ENCODE results near the gene ACTR1B.
A peak's percentile ranks its signal among the peaks of the same experiment; 100 is the strongest.

ACTR1B gene

DNA sequence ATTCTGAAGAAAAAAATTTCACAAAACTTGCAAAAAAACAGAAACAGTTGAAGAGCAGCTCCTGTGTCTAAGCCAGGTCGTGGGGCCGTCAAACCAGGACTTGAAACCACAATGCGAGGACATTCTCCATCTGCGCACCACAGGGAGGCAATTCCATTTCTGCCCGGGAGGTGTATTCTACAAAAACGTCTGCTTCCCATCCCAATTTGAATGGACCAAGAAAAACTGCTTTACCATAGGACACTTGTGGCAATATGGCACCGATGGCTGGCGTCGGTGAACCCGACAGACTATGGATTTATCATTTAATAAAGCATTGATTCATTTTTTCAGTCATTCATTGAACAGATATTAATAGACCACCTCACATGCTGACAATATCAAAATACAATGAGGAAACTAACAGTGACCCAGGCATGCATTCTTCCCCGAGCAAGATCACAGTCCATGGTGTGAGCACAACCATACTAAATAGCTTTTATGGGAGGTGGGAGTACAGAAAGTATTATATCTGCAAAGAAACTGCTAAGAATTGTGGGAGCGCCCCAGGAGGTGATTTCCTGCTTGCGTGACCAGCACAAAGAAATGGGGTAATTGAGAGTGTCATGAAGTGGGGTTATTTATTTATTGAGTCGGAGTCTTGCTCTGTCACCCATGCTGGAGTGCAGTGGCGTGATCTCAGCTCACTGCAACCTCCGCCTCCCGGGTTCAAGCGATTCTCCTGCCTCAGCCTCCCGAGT lies 39.1 kb upstream of the ACTR1B start:
- Histone ChIP-seq H3K9ac (ENCODE audit: low read length) (no peak overlapping the region), H3K36me3 (ENCODE audit: control insufficient read depth, insufficient read depth, low read length, severe bottlenecking) (no peaks in the 10 kb centered on the region)
- DNase-seq (ENCODE audit: low read depth) = no peak

DNA sequence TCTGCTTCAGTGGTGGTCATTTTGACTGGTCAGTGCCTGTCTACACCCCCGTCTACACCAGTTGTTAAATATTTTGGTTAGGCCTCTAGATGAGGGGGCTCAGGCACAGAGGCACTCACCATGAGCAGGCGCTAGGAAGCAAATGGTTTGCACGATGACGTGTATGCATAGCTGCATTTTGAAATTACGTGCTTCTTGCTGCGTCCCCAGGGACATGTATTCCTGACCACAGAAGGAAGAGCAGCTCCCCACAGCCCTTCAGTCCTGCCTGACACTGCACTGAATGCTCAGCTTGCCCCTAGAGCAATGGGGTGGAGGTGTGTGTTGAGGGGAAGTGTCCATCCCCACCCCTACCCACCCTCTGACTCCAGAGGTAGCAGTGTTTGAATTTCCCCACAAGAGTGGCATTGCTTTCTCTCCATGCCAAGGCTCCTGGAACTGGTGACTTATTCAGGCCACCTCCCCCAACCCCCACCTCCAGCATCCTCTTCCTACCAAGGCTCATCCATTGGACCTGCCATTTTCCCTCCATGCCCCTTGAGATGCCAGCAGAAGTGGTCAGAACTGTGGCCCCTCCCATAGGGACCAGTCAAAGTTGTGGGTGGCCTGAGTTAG lies 38.1 kb upstream of the ACTR1B start:
- peaks cover 1% of the 10 kb centered on the region for H3K27me3 ChIP-seq (replicated peaks; ENCODE audit: control insufficient read depth, insufficient read depth, low read length)
- H3K9ac ChIP-seq (ENCODE audit: low read length) = no peak overlapping the region
- H3K36me3 ChIP-seq (ENCODE audit: control insufficient read depth, insufficient read depth, low read length, severe bottlenecking) = no peaks in the 10 kb centered on the region
- H3K4me1 ChIP-seq (ENCODE audit: control insufficient read depth, insufficient read depth, low read length) = no peaks in the 10 kb centered on the region
- no peak overlapping the region for H3K4me3 ChIP-seq (ENCODE audit: low read length)
- H3K9me3 ChIP-seq (ENCODE audit: control insufficient read depth, low read length) = no peaks in the 10 kb centered on the region
- no peak for DNase-seq (ENCODE audit: low read depth)

More for the DNA sequence above, 39.1 kb upstream of the ACTR1B start:
- Histone ChIP-seq H3K27me3 (replicated peaks; ENCODE audit: control insufficient read depth, insufficient read depth, low read length) (peaks cover 11% of the 10 kb centered on the region), H3K4me3 (ENCODE audit: low read length) (no peak overlapping the region), H3K9me3 (ENCODE audit: control insufficient read depth, low read length) (no peaks in the 10 kb centered on the region), H3K4me1 (ENCODE audit: control insufficient read depth, insufficient read depth, low read length) (no peaks in the 10 kb centered on the region)

DNA sequence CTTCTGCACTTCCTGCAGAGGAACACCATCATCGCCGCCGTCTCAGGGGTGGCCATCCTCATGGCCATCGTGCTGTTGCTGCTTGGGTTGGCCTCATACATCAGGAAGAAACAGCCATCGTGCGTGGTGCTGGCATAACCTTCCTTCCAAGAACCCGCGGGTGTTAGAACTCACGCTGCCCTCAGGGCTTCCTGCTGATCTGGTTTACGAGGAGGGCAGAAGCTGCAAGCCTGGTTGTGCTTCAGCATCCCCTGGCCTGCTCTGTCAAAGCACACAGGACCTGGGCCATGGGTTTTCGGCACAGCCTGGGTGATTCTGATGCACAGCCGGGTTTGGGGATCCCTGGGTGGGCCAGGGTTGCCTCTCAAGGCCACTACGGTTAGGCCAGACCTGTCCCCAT lies 37.3 kb upstream of the ACTR1B start:
- no peak for DNase-seq (ENCODE audit: low read depth)
- Histone ChIP-seq H3K4me3 (ENCODE audit: low read length) (no peak overlapping the region), H3K4me1 (ENCODE audit: control insufficient read depth, insufficient read depth, low read length) (no peaks in the 10 kb centered on the region), H3K36me3 (ENCODE audit: control insufficient read depth, insufficient read depth, low read length, severe bottlenecking) (no peaks in the 10 kb centered on the region), H3K9me3 (ENCODE audit: control insufficient read depth, low read length) (no peaks in the 10 kb centered on the region), H3K9ac (ENCODE audit: low read length) (no peak overlapping the region), H3K27me3 (replicated peaks; ENCODE audit: control insufficient read depth, insufficient read depth, low read length) (no peaks in the 10 kb centered on the region)

DNA sequence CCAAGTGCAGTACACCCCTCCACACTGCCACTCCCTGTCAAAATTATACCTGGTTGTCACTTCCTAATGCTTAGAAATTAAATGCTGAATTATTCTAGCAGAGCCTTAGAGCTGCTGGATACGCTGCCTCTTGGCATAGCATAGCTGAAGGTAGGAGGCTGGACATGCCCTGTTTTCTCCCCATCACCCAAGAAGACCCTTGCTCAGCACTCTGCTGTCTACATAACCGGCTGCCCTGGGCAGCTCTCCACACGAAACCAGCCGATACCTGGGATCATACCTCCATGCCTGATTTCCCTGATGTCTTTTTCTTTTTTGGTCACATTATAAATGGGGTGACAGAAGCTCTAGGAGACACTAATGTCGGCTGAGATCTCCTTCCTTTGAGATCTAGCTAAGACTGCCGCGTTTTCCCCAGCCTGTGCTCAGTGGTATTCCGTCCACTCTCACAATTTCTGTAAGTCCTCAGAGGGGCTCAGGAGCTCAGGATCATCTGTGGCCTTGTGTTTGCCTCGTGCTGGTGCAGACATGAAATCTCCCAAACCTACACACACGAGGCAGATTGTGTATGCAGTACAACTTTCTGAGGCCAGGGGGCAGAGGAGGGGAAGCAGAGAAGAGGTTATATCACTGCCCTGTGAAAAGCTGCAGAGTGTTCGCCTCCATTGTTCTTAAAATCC lies 36.1 kb upstream of the ACTR1B start:
- Histone ChIP-seq H3K27me3 (replicated peaks; ENCODE audit: control insufficient read depth, insufficient read depth, low read length) (no peaks in the 10 kb centered on the region), H3K9me3 (ENCODE audit: control insufficient read depth, low read length) (no peaks in the 10 kb centered on the region), H3K4me3 (ENCODE audit: low read length) (no peak overlapping the region), H3K4me1 (ENCODE audit: control insufficient read depth, insufficient read depth, low read length) (no peaks in the 10 kb centered on the region), H3K9ac (ENCODE audit: low read length) (no peak overlapping the region), H3K36me3 (ENCODE audit: control insufficient read depth, insufficient read depth, low read length, severe bottlenecking) (no peaks in the 10 kb centered on the region)
- DNase-seq (ENCODE audit: low read depth) = peak; percentile 86

DNA sequence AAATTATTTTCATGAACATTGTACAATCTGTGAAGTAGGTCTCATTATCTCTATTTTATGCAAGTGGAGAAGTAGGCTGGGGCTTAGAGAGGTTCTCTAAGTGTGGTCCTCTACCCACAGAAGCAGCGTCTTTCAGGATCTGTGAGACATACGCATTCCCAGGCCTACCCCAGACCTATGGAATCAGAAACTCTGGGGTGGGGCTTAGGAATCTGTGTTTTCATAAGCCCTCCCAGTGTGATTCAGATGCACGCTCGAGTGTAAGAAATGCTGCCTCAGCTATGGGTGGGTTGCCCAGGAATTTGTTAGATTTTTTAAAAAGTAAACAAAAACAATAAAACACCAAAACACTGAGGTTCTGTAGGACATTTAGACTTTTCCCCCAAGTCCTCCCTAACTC lies 34.7 kb upstream of the ACTR1B start:
- H3K9ac ChIP-seq (ENCODE audit: low read length) = peak overlapping the region; percentile 20
- no peaks in the 10 kb centered on the region for H3K36me3 ChIP-seq (ENCODE audit: control insufficient read depth, insufficient read depth, low read length, severe bottlenecking)
- DNase-seq (ENCODE audit: low read depth) = no peak
- no peaks in the 10 kb centered on the region for H3K27me3 ChIP-seq (replicated peaks; ENCODE audit: control insufficient read depth, insufficient read depth, low read length)
- no peak overlapping the region for H3K4me3 ChIP-seq (ENCODE audit: low read length)
- peaks cover under 1% of the 10 kb centered on the region for H3K9me3 ChIP-seq (ENCODE audit: control insufficient read depth, low read length)
- H3K4me1 ChIP-seq (ENCODE audit: control insufficient read depth, insufficient read depth, low read length) = no peaks in the 10 kb centered on the region

DNA sequence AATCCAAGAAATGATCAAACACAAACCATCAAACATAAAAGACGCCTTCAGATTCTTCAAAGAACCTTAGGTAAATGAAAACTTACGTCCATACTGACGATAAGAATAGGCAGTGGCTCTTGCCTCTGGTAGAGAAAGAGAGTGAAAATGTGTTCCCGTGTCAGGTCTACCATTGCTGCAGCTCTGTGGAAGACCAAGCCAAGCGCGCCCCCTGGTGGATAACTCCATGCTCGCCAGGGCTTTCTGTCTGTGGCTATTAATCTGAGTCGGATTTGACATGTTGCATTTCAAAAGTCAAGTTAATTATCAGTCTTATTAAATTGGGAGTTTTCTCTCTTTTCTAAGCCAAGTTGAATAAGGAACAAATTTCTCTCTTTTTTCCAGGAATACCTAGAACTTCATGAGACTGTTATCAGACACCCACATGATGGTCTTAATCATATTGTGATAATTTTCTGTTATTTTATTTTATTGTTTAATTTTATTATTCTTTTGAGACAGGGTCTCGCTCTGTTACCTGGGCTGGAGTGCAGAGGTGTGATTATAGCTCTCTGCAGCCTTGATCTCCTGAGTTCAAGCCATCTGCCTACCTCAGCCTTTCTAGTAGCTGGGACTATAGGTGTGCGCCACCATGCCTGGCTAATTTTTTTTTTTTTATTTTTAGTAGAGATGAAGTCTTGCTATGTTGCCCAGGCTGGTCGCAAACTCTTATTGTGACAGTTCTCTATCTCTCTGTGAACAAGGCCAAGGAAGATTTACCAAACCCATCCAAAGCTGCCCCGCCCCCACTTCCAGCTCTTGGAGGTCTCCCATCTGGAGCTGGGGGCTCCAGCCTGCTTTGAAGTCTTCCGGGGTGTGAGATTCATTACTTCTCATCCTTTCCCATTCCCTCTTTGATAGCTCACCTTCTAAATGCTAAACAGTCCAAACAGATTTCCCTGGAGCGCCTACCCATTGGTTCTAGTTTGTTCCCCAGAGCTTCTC lies 33.7 kb upstream of the ACTR1B start:
- no peaks in the 10 kb centered on the region for H3K4me1 ChIP-seq (ENCODE audit: control insufficient read depth, insufficient read depth, low read length)
- peak; percentile 96 for DNase-seq (ENCODE audit: low read depth)
- no peak overlapping the region for H3K9ac ChIP-seq (ENCODE audit: low read length)
- no peaks in the 10 kb centered on the region for H3K27me3 ChIP-seq (replicated peaks; ENCODE audit: control insufficient read depth, insufficient read depth, low read length)
- H3K36me3 ChIP-seq (ENCODE audit: control insufficient read depth, insufficient read depth, low read length, severe bottlenecking) = no peaks in the 10 kb centered on the region
- no peak overlapping the region for H3K4me3 ChIP-seq (ENCODE audit: low read length)
- H3K9me3 ChIP-seq (ENCODE audit: control insufficient read depth, low read length) = peaks cover 10% of the 10 kb centered on the region

DNA sequence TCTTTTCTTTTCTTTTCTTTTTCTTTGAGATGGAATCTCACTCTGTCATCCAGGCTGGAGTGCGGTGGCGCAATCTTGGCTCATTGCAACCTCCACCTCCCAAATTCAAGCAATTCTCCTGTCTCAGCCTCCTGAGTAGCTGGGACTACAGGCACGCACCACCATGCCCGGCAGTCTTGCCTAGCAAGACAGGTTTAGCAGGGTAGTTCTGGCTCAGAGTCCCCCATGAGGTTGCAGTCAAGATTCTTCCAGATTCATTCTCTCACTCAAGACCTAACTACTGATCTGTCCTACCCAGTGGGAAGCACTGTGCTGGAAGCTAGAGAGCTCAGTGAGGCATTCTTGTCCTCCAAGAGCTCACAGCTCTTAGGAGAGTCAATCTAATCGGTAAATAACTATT lies 31.9 kb upstream of the ACTR1B start:
- Histone ChIP-seq H3K9me3 (ENCODE audit: control insufficient read depth, low read length) (peaks cover 10% of the 10 kb centered on the region), H3K4me1 (ENCODE audit: control insufficient read depth, insufficient read depth, low read length) (no peaks in the 10 kb centered on the region), H3K36me3 (ENCODE audit: control insufficient read depth, insufficient read depth, low read length, severe bottlenecking) (no peaks in the 10 kb centered on the region), H3K4me3 (ENCODE audit: low read length) (no peak overlapping the region), H3K27me3 (replicated peaks; ENCODE audit: control insufficient read depth, insufficient read depth, low read length) (no peaks in the 10 kb centered on the region), H3K9ac (ENCODE audit: low read length) (no peak overlapping the region)
- no peak for DNase-seq (ENCODE audit: low read depth)

DNA sequence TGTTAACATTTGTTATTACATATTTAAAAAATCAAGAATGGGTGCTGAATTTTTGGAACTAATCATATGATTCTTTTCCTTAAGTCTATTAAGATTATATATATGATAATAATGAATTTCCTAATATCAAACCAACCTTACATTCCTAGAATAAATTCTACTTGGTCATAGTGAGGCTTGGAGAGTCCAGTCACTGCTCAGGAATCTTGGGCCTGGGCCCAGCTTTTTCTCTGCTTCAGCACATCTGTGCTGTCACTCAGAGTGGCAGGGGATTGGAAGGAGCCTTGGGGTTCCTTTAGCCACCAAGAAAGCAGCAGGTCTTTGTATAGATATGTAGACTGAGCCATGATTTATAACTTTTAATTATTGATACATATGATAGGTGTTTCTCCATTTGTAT lies 29.6 kb upstream of the ACTR1B start:
- Histone ChIP-seq H3K9me3 (ENCODE audit: control insufficient read depth, low read length) (peaks cover 10% of the 10 kb centered on the region), H3K36me3 (ENCODE audit: control insufficient read depth, insufficient read depth, low read length, severe bottlenecking) (no peaks in the 10 kb centered on the region), H3K4me1 (ENCODE audit: control insufficient read depth, insufficient read depth, low read length) (peaks cover 2% of the 10 kb centered on the region), H3K4me3 (ENCODE audit: low read length) (no peak overlapping the region), H3K27me3 (replicated peaks; ENCODE audit: control insufficient read depth, insufficient read depth, low read length) (no peaks in the 10 kb centered on the region), H3K9ac (ENCODE audit: low read length) (no peak overlapping the region)
- no peak for DNase-seq (ENCODE audit: low read depth)

DNA sequence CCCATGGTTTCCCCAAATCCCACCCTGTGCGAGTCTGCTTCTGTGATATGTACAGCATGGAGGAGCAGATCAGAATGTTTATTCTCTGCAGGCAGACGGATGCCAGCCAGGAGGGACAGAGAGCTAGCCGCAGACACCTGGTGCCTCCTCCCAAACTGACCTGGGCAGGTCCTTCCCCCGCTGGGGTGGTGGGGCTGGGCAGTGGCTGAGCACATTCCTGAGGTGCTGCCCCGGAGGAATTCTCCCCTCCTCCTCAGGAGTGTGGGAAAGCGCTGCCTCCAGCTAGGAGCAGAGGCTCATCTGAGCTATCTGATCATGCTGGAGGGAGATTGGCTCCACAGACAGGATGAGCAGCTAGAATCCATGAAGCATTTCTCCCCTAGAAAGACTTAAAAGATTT lies 27.3 kb upstream of the ACTR1B start:
- Histone ChIP-seq H3K9ac (ENCODE audit: low read length) (no peak overlapping the region), H3K4me3 (ENCODE audit: low read length) (no peak overlapping the region), H3K27me3 (replicated peaks; ENCODE audit: control insufficient read depth, insufficient read depth, low read length) (no peaks in the 10 kb centered on the region), H3K9me3 (ENCODE audit: control insufficient read depth, low read length) (peaks cover 10% of the 10 kb centered on the region), H3K4me1 (ENCODE audit: control insufficient read depth, insufficient read depth, low read length) (peaks cover 8% of the 10 kb centered on the region), H3K36me3 (ENCODE audit: control insufficient read depth, insufficient read depth, low read length, severe bottlenecking) (no peaks in the 10 kb centered on the region)
- no peak for DNase-seq (ENCODE audit: low read depth)

DNA sequence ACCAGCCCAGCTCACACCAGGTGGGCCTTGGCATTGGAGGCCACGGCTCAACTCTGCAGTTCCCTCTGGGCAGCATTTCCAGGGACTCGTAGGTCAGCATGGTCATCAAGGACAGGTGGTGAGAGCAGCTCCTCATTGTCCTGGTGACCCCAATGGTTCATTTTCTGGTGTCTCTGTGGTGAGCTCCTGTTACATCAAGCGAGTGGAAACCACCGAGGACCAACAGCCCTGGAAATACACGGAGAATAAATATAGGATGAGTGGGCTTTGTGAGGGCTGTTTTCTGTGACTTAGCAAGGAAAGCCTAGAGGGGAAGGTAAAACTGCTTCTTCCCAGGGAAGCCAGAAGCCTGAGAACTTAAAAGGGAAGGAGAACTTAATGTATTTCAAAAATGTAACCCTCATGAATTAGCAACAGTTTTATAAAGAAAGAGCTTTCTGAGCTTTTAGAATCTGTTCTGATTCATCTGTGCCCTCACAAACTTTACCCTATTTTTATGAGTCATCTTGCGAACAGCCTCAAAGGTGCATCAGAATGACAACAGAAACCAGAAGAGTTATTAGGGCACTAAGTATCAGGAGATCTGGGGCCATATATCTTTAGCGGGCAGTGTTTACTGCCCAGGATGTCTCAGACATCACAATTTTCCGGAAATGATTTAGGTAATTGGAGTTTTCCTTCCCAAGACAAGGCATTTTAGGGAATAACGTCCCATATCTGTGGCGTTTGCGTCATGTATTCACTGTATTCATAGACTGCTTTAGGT lies 24.4 kb upstream of the ACTR1B start:
- peaks cover 7% of the 10 kb centered on the region for H3K9me3 ChIP-seq (ENCODE audit: control insufficient read depth, low read length)
- H3K4me1 ChIP-seq (ENCODE audit: control insufficient read depth, insufficient read depth, low read length) = peaks cover 8% of the 10 kb centered on the region
- H3K27me3 ChIP-seq (replicated peaks; ENCODE audit: control insufficient read depth, insufficient read depth, low read length) = no peaks in the 10 kb centered on the region
- DNase-seq (ENCODE audit: low read depth) = no peak
- peak overlapping the region; percentile 24 for H3K4me3 ChIP-seq (ENCODE audit: low read length)
- no peaks in the 10 kb centered on the region for H3K36me3 ChIP-seq (ENCODE audit: control insufficient read depth, insufficient read depth, low read length, severe bottlenecking)
- H3K9ac ChIP-seq (ENCODE audit: low read length) = no peak overlapping the region

All from adipocyte (in vitro differentiated cells).